IPS-18a (cell line): ENCODE results near the gene GPR55.

Experiments
- H3K27ac ChIP-seq: one replicate; pipeline ENCODE4 v1.5.1; 2013; ENCODE audit warnings: low read length
- H3K27me3 ChIP-seq: one replicate; pipeline ENCODE4 v1.6.1; 2013; ENCODE audit warnings: mild to moderate bottlenecking, low read length; ENCODE audit not compliant: control insufficient read depth, insufficient read depth
- H3K36me3 ChIP-seq: one replicate; pipeline ENCODE4 v1.6.1; 2013; ENCODE audit warnings: low read depth, low read length; ENCODE audit not compliant: control insufficient read depth
- H3K4me1 ChIP-seq: one replicate; pipeline ENCODE4 v1.6.1; 2013; ENCODE audit warnings: low read depth, low read length; ENCODE audit not compliant: control insufficient read depth
- H3K4me3 ChIP-seq: one replicate; pipeline ENCODE4 v1.5.1; 2013; ENCODE audit warnings: low read length
- H3K9ac ChIP-seq: one replicate; pipeline ENCODE4 v1.6.1; 2013; ENCODE audit warnings: mild to moderate bottlenecking, low read length, moderate library complexity
- H3K9me3 ChIP-seq: one replicate; pipeline ENCODE4 v1.6.1; 2013; ENCODE audit warnings: low read depth, low read length; ENCODE audit not compliant: control insufficient read depth

The GPR55 gene

GRCh38 chr2:230901006-230901405, 24.0 kb downstream of the GPR55 start:
- Histone ChIP-seq H3K27me3 (peaks cover 10% of the 10 kb centered on the region), H3K36me3 (no peaks in the 10 kb centered on the region), H3K4me3 (no peak overlapping the region), H3K9me3 (no peaks in the 10 kb centered on the region), H3K27ac (no peak overlapping the region), H3K9ac (no peak overlapping the region), H3K4me1 (peaks cover 34% of the 10 kb centered on the region)

GRCh38 chr2:230900336-230900995, 24.6 kb downstream of the GPR55 start:
- Histone ChIP-seq H3K27ac (no peak overlapping the region), H3K36me3 (no peaks in the 10 kb centered on the region), H3K4me1 (peaks cover 28% of the 10 kb centered on the region), H3K27me3 (peaks cover 8% of the 10 kb centered on the region), H3K9ac (no peak overlapping the region), H3K4me3 (no peak overlapping the region), H3K9me3 (no peaks in the 10 kb centered on the region)

DNA sequence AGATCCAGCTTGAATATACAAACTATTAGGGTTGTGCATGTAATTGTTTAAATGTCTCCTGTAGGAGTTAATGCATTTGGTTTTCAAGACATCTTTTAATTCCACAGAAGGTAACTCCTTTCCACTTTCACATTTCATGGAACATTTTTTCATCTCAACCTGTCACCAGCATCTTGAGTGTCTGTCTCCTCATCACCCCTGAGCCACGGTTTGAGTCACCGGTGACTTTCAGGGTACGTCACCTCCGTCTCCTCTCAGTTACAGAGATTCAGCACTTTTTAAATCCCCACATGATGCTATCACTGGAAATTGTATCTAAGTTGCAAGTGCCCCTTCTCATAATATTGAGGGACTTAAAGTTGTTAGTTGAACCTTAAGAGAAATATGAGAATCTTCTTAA, 25.3 kb downstream of the GPR55 start:
- H3K27ac ChIP-seq: no peak overlapping the region
- no peak overlapping the region for H3K4me3 ChIP-seq
- no peaks in the 10 kb centered on the region for H3K36me3 ChIP-seq
- no peaks in the 10 kb centered on the region for H3K9me3 ChIP-seq
- H3K9ac ChIP-seq: no peak overlapping the region
- peaks cover 8% of the 10 kb centered on the region for H3K27me3 ChIP-seq
- H3K4me1 ChIP-seq: peaks cover 22% of the 10 kb centered on the region

DNA sequence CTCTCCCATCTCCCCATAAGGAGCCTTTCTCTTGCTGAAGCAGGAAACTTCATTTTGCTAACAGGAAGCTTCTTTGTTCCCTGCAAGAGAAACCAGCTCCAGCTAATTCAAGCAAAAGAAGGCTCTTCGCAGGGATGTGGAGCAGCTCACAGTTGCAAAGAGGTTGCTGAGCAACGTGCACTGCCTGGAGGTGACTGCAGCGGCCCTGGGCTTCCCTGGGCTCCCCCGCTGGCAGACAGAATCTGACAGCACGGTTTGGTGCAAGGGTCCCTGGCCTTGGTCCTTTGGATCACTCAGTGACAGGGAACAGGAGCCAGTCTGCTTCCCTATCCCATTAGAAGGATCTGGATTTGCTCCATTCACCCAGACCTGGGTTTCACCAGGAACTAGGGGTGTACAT, 25.8 kb downstream of the GPR55 start:
- Histone ChIP-seq H3K4me3 (no peak overlapping the region), H3K9me3 (no peaks in the 10 kb centered on the region), H3K4me1 (peaks cover 21% of the 10 kb centered on the region), H3K36me3 (no peaks in the 10 kb centered on the region), H3K27me3 (peaks cover 5% of the 10 kb centered on the region), H3K27ac (no peak overlapping the region), H3K9ac (no peak overlapping the region)

GRCh38 chr2:230898713-230899091, 26.3 kb downstream of the GPR55 start:
- Histone ChIP-seq H3K36me3 (no peaks in the 10 kb centered on the region), H3K27me3 (no peaks in the 10 kb centered on the region), H3K4me3 (no peak overlapping the region), H3K9ac (no peak overlapping the region), H3K4me1 (peaks cover 21% of the 10 kb centered on the region), H3K9me3 (no peaks in the 10 kb centered on the region), H3K27ac (no peak overlapping the region)

GRCh38 chr2:230898016-230898712, 26.9 kb downstream of the GPR55 start:
- peaks cover 16% of the 10 kb centered on the region for H3K4me1 ChIP-seq
- no peak overlapping the region for H3K27ac ChIP-seq
- no peaks in the 10 kb centered on the region for H3K36me3 ChIP-seq
- H3K27me3 ChIP-seq: no peaks in the 10 kb centered on the region
- H3K9ac ChIP-seq: no peak overlapping the region
- no peaks in the 10 kb centered on the region for H3K9me3 ChIP-seq
- H3K4me3 ChIP-seq: no peak overlapping the region

- H3K27me3 ChIP-seq: no peaks in the 10 kb centered on the region
- H3K4me3 ChIP-seq: no peak overlapping the region
- peaks cover 7% of the 10 kb centered on the region for H3K4me1 ChIP-seq
- H3K9me3 ChIP-seq: no peaks in the 10 kb centered on the region
- H3K27ac ChIP-seq: no peak overlapping the region
- no peaks in the 10 kb centered on the region for H3K36me3 ChIP-seq
- H3K9ac ChIP-seq: no peak overlapping the region
These were observed 28.5 kb downstream of the GPR55 start for GRCh38 chr2:230896346-230897115.

GRCh38 chr2:230895536-230896345, 29.3 kb downstream of the GPR55 start:
- H3K4me3 ChIP-seq: no peak overlapping the region
- no peaks in the 10 kb centered on the region for H3K27me3 ChIP-seq
- H3K9me3 ChIP-seq: no peaks in the 10 kb centered on the region
- no peaks in the 10 kb centered on the region for H3K36me3 ChIP-seq
- peaks cover 7% of the 10 kb centered on the region for H3K4me1 ChIP-seq
- no peak overlapping the region for H3K27ac ChIP-seq
- no peak overlapping the region for H3K9ac ChIP-seq

- no peak overlapping the region for H3K4me3 ChIP-seq
- H3K36me3 ChIP-seq: no peaks in the 10 kb centered on the region
- H3K4me1 ChIP-seq: peaks cover 2% of the 10 kb centered on the region
- H3K27me3 ChIP-seq: no peaks in the 10 kb centered on the region
- H3K27ac ChIP-seq: no peak overlapping the region
- H3K9ac ChIP-seq: no peak overlapping the region
- H3K9me3 ChIP-seq: no peaks in the 10 kb centered on the region
These were observed 30.9 kb downstream of the GPR55 start for GRCh38 chr2:230893841-230894781.

GRCh38 chr2:230893338-230893737, 31.7 kb downstream of the GPR55 start:
- H3K9me3 ChIP-seq: no peaks in the 10 kb centered on the region
- no peaks in the 10 kb centered on the region for H3K4me1 ChIP-seq
- H3K4me3 ChIP-seq: no peak overlapping the region
- H3K27ac ChIP-seq: no peak overlapping the region
- no peak overlapping the region for H3K9ac ChIP-seq
- H3K27me3 ChIP-seq: no peaks in the 10 kb centered on the region
- no peaks in the 10 kb centered on the region for H3K36me3 ChIP-seq
